Measurements from ENCODE around the gene ZMYND8. TPM values are rescaled to one million over a fixed set of nuclear protein-coding genes. Genes with fewer than 3 reads are reported as not detected.
"Not testable (repeated sequence)": the region's sequence is repeated elsewhere in the genome, so short reads cannot be mapped to it uniquely, and the experiment has no call there.

Gene ZMYND8
- total and polyA plus RNA-seq, 3 donors from 2014 or later, result 30.4 to 102 (median 87.2) TPM

- no peaks in the 10 kb centered on the region for H3K27me3 ChIP-seq
- no peak overlapping the region for H3K4me3 ChIP-seq
- intact Hi-C loops (cut with DNase I; ENCODE audit: low total_unique reads), result no loop called here
- no peak overlapping the region for H3K27ac ChIP-seq
- TF ChIP-seq POLR2A (IDR thresholded peaks at IDR 0.05) (no peak), CTCF (IDR thresholded peaks at IDR 0.05) (no peak)
- H3K4me1 ChIP-seq, result no peaks in the 10 kb centered on the region
- no peaks in the 10 kb centered on the region for H3K36me3 ChIP-seq (ENCODE audit: low read depth, missing control alignments)
- H3K9me3 ChIP-seq, result no peaks in the 10 kb centered on the region
- DNase-seq, result no peak
- 74 to 78% methylated on average over 5 of the region's 5 CpGs for WGBS, 2 donors
Measured at GRCh38 chr20:47263465-47264084, 92.9 kb downstream of the ZMYND8 start.

- TF ChIP-seq POLR2A (IDR thresholded peaks at IDR 0.05) (no peak), CTCF (IDR thresholded peaks at IDR 0.05) (no peak)
- Histone ChIP-seq H3K27ac (no peak overlapping the region), H3K9me3 (no peaks in the 10 kb centered on the region), H3K4me1 (no peaks in the 10 kb centered on the region), H3K27me3 (no peaks in the 10 kb centered on the region), H3K4me3 (no peak overlapping the region), H3K36me3 (ENCODE audit: low read depth, missing control alignments) (no peaks in the 10 kb centered on the region)
- DNase-seq, result no peak
- intact Hi-C loops (cut with DNase I; ENCODE audit: low total_unique reads), result no loop called here
- WGBS, 2 donors, result 77 to 85% methylated on average over 3 of the region's 3 CpGs
Measured at GRCh38 chr20:47263080-47263464, 93.4 kb downstream of the ZMYND8 start.

GRCh38 chr20:47262365-47263013, 94.0 kb downstream of the ZMYND8 start:
- H3K9me3 ChIP-seq, result no peaks in the 10 kb centered on the region
- DNase-seq, result no peak
- 83 to 85% methylated on average over 15 of the region's 15 CpGs for WGBS, 2 donors
- H3K27ac ChIP-seq, result no peak overlapping the region
- peaks cover 4% of the 10 kb centered on the region for H3K4me1 ChIP-seq
- no peak overlapping the region for H3K4me3 ChIP-seq
- TF ChIP-seq POLR2A (IDR thresholded peaks at IDR 0.05) (no peak), CTCF (IDR thresholded peaks at IDR 0.05) (no peak)
- no peaks in the 10 kb centered on the region for H3K36me3 ChIP-seq (ENCODE audit: low read depth, missing control alignments)
- intact Hi-C loops (cut with DNase I; ENCODE audit: low total_unique reads), result no loop called here
- no peaks in the 10 kb centered on the region for H3K27me3 ChIP-seq

GRCh38 chr20:47262008-47262364, 94.5 kb downstream of the ZMYND8 start:
- WGBS, 2 donors, result 91 to 94% methylated on average over 8 of the region's 8 CpGs
- no peaks in the 10 kb centered on the region for H3K36me3 ChIP-seq (ENCODE audit: low read depth, missing control alignments)
- no peak overlapping the region for H3K4me3 ChIP-seq
- H3K4me1 ChIP-seq, result peaks cover 4% of the 10 kb centered on the region
- no peak overlapping the region for H3K27ac ChIP-seq
- no peaks in the 10 kb centered on the region for H3K27me3 ChIP-seq
- DNase-seq, result no peak
- intact Hi-C loops (cut with DNase I; ENCODE audit: low total_unique reads), result no loop called here
- H3K9me3 ChIP-seq, result no peaks in the 10 kb centered on the region
- no peak for TF ChIP-seq POLR2A (IDR thresholded peaks at IDR 0.05)
- no peak for TF ChIP-seq CTCF (IDR thresholded peaks at IDR 0.05)

- H3K27me3 ChIP-seq; H3K36me3 ChIP-seq (ENCODE audit: low read depth, missing control alignments); DNase-seq; H3K9me3 ChIP-seq; intact Hi-C loops (cut with DNase I; ENCODE audit: low total_unique reads); H3K4me1 ChIP-seq; H3K27ac ChIP-seq; H3K4me3 ChIP-seq: not testable (repeated sequence)
- 100% methylated on average over 2 of the region's 2 CpGs for WGBS, 2 donors
Measured at GRCh38 chr20:47261161-47261774, 95.2 kb downstream of the ZMYND8 start.

GRCh38 chr20:47260540-47261126, 95.9 kb downstream of the ZMYND8 start:
- intact Hi-C loops (cut with DNase I; ENCODE audit: low total_unique reads); H3K36me3 ChIP-seq (ENCODE audit: low read depth, missing control alignments); H3K27ac ChIP-seq; H3K4me1 ChIP-seq; DNase-seq; H3K9me3 ChIP-seq; H3K27me3 ChIP-seq; H3K4me3 ChIP-seq: not testable (repeated sequence)
- 94 to 98% methylated on average over 8 of the region's 8 CpGs for WGBS, 2 donors

Data from testis (tissue), 3 donors.